ENCODE measurements around the gene EXOSC2.

GRCh38 chr9:130739081-130739480, 45.5 kb downstream of the EXOSC2 start:
- TF ChIP-seq BHLHE40 (IDR thresholded peaks at IDR 0.05; ENCODE audit: borderline replicate concordance) (no peak), FOXK2 (IDR thresholded peaks at IDR 0.05) (no peak), NFRKB (IDR thresholded peaks at IDR 0.05) (no peak), FOXA1 (IDR thresholded peaks at IDR 0.05) (no peak), TARDBP (IDR thresholded peaks at IDR 0.05) (no peak), HDGF (IDR thresholded peaks at IDR 0.05; ENCODE audit: borderline replicate concordance) (no peak), ZNF384 (IDR thresholded peaks at IDR 0.05) (no peak), L3MBTL2 (conservative IDR thresholded peaks at IDR 0.05) (no peak), FOXM1 (IDR thresholded peaks at IDR 0.05; ENCODE audit: borderline replicate concordance) (no peak), ELF4 (IDR thresholded peaks at IDR 0.05) (no peak)
- TF ChIP-seq, protein P1, sequence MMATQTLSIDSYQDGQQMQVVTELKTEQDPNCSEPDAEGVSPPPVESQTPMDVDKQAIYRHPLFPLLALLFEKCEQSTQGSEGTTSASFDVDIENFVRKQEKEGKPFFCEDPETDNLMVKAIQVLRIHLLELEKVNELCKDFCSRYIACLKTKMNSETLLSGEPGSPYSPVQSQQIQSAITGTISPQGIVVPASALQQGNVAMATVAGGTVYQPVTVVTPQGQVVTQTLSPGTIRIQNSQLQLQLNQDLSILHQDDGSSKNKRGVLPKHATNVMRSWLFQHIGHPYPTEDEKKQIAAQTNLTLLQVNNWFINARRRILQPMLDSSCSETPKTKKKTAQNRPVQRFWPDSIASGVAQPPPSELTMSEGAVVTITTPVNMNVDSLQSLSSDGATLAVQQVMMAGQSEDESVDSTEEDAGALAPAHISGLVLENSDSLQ (IDR thresholded peaks at IDR 0.05): no peak

Measured in HEK293T (cell line).